Measurements from ENCODE around the gene TUBGCP5.
"Not testable (repeated sequence)": the region's sequence is repeated elsewhere in the genome, so short reads cannot be mapped to it uniquely, and the experiment has no call there.

TUBGCP5 gene

GRCh38 chr15:23041736-23042135 lies 2.4 kb upstream of the TUBGCP5 start:
- not testable (repeated sequence) for DNase-seq (ENCODE audit: low read depth in 2 of 2)

- no peak for DNase-seq (ENCODE audit: low read depth in 2 of 2)
These were observed 530 bp upstream of the TUBGCP5 start for GRCh38 chr15:23039917-23040281.

GRCh38 chr15:23038726-23039142 lies 635 bp downstream of the TUBGCP5 start:
- DNase-seq (ENCODE audit: low read depth in 2 of 2): no peak

GRCh38 chr15:23035964-23036566 lies 3.3 kb downstream of the TUBGCP5 start:
- peak; percentile 32 to 50 for DNase-seq (ENCODE audit: low read depth in 2 of 2)

GRCh38 chr15:23033979-23034378 lies 5.4 kb downstream of the TUBGCP5 start:
- DNase-seq (ENCODE audit: low read depth in 2 of 2): no peak

GRCh38 chr15:23026218-23026617 lies 13.2 kb downstream of the TUBGCP5 start:
- DNase-seq (ENCODE audit: low read depth in 2 of 2): no peak

GRCh38 chr15:23022156-23022555 lies 17.2 kb downstream of the TUBGCP5 start:
- DNase-seq (ENCODE audit: low read depth in 2 of 2): no peak

GRCh38 chr15:23014394-23015000 lies 24.9 kb downstream of the TUBGCP5 start:
- DNase-seq (ENCODE audit: low read depth in 2 of 2): no peak

GRCh38 chr15:23013681-23014080 lies 25.7 kb downstream of the TUBGCP5 start:
- no peak for DNase-seq (ENCODE audit: low read depth in 2 of 2)

- not testable (repeated sequence) for DNase-seq (ENCODE audit: low read depth in 2 of 2)
These were observed 26.8 kb downstream of the TUBGCP5 start for GRCh38 chr15:23012616-23013015.

- DNase-seq (ENCODE audit: low read depth in 2 of 2): no peak
These were observed 35.6 kb downstream of the TUBGCP5 start for GRCh38 chr15:23003736-23004135.

- no peak for DNase-seq (ENCODE audit: low read depth in 2 of 2)
These were observed 36.4 kb downstream of the TUBGCP5 start for GRCh38 chr15:23002920-23003319.

GRCh38 chr15:22995795-22996194 lies 43.6 kb downstream of the TUBGCP5 start:
- DNase-seq (ENCODE audit: low read depth in 2 of 2): no peak

- no peak for DNase-seq (ENCODE audit: low read depth in 2 of 2)
These were observed 47.4 kb downstream of the TUBGCP5 start for GRCh38 chr15:22992024-22992326.

- no peak for DNase-seq (ENCODE audit: low read depth in 2 of 2)
These were observed 49.5 kb downstream of the TUBGCP5 start for GRCh38 chr15:22989576-22990477.

- DNase-seq (ENCODE audit: low read depth in 2 of 2): no peak
These were observed 50.6 kb downstream of the TUBGCP5 start for GRCh38 chr15:22988811-22989210.

GRCh38 chr15:22981931-22982330 lies 57.4 kb downstream of the TUBGCP5 start:
- not testable (repeated sequence) for DNase-seq (ENCODE audit: low read depth in 2 of 2)

- no peak for DNase-seq (ENCODE audit: low read depth in 2 of 2)
These were observed 58.1 kb downstream of the TUBGCP5 start for GRCh38 chr15:22981051-22981840.

GRCh38 chr15:22980189-22981050 lies 58.9 kb downstream of the TUBGCP5 start, which contains the start of gene CYFIP1:
Gene CYFIP1 (minus strand): TSS chr15:22980368. CDS start chr15:22947285, 33,083 bp downstream.
- peak in 1 of 2 donors; percentile 24 for DNase-seq (ENCODE audit: low read depth in 2 of 2)

GRCh38 chr15:22979238-22980188 lies 59.9 kb downstream of the TUBGCP5 start:
- peak; percentile 34 to 43 for DNase-seq (ENCODE audit: low read depth in 2 of 2)
